Myocyte (in vitro differentiated cells): ENCODE data around the gene SNX10. TPM values are rescaled to one million over a fixed set of nuclear protein-coding genes. Genes with fewer than 3 reads are reported as not detected.

ENCODE experiments used
- DNase-seq: peaks from one replicate; pipeline ENCODE4 v3.0.0-alpha.2; 2012; ENCODE audit warnings: low read depth
- total RNA-seq: library from RNA; depleted of rRNA; stranded (reverse); fragments of >200 nt; gene quantifications from 2 replicates; pipeline ENCODE4 v1.2.3, GENCODE V29; 2014

SNX10 gene
- total RNA-seq, 1 donor from 2014 or later = not detected

DNA sequence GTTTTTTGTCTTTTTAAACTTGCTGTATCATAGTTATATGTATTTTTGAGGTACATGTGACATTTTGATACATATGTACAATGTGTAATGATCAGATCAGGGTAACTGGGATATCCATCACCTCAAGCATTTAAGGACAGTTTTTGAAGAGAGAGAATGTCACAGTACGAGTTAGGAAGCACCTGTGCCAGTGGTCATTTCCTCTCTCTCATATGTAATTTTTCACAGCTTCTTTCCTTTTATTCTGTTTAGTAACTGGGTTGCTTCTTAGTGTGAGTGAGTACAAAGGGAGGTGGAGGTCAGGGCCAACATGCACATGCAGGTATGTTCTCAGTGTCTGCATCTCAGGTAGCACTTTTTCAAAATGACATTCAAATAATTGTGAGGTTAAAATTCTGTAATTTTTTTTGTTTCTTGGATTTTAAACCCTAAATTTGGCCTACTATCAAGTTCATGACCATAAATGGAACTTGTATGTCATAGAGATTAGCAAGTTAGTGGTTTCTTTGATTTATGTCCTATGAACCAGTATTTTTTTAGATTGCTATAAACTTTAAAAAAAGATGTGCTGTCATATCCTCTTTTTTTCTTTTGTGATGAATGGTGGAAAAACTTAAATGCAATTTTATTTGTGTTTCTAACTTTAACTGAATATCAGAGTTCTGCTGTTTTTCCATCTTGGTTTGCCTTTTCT is 42.7 kb downstream of the SNX10 start:
- DNase-seq = no peak

DNA sequence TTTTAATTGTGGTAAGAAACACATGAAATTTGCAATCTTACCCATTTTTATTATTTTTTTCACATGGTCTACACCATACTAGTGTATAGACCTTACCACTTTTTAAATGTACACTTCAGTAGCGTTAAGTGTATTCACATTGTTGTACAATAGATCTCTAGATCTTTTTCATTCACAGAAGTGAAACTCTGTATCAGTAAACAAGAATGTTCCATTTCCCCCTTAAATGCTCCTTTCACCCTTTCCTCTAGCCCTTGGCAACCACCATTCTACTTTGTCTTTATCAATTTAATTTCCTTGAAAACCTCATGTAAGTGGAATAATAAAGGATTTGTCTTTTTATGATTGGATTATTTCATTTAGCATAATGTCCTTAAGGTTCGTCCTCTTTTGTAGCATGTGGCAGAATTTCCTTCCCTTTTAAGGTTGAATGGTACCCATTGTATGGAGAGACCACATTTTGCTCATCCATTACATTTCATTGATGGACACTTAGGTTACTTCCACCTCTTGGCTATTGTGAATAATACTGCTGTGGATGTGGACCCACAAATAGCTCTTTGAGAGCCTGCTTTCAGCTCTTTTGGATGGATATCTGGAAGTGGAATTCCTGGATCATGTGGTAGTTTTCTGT is 45.7 kb downstream of the SNX10 start:
- no peak for DNase-seq

DNA sequence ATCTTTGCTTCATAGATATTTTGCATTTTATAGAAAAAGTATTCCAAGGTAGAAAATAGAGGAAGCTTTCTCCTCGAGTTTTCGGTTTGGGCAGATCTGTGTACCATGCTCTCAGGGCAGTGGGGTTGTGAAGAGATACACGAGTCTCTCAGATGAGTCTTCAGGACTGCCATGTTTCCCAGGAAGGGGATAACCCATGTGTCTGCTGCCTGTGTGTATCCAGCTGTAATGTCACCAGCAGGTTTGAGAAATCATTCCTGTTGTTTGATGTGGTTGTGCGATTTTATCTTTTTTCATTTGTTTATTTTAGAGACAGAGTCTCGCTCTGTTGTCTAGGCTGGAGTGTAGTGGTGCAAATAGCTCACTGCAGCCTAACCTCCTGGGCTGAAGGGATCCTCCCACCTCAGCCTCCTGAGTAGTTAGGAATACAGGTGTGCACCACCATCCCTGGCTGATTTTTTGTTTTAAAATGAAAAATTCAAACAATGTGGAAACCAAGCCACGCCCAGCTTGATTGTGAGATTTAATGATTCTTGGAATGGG is 48.9 kb downstream of the SNX10 start:
- DNase-seq = no peak

DNA sequence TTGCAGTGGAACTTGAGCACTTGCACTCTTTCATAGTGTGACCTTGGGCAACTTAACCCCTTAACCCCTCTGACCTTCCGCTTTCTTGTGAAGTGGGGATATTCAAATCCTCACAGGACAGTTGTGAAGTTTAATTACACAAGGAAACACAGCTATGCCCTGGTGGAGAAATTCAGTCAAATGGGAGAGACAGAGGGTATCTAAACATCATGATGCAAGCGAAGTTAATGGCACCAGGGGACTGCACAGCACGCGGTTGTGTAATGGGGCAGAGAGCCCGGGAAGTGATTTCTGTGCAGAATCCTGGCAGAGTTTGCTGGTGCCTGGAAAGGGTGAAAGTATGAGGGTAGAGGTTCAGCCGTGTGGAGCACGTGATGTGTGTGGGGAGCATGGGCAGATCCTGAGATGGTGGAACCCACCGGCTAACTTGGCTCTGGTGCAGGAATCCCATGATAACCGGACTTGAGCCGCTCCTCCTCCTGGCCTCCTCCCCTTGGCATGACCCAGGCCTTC is 51.7 kb downstream of the SNX10 start:
- DNase-seq = no peak

DNA sequence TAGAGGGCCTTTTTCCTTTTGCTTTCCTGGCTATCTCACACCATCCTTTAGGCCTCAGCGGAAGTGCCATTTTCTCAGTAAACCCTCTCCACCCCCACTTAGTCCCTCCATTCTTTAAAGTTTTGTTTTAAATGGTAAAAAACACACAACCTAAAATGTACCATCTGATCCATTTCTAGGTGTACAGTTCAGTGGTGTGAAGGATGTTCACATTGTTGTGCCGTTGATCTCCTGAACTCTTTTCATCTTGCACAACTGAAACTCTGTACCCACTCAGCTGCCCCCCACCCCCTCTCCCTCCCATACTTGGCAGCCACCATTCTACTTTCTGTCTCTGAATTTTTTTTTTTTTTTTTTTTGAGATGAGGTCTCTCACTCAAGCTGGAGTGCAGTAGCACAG is 52.2 kb downstream of the SNX10 start:
- DNase-seq = no peak

DNA sequence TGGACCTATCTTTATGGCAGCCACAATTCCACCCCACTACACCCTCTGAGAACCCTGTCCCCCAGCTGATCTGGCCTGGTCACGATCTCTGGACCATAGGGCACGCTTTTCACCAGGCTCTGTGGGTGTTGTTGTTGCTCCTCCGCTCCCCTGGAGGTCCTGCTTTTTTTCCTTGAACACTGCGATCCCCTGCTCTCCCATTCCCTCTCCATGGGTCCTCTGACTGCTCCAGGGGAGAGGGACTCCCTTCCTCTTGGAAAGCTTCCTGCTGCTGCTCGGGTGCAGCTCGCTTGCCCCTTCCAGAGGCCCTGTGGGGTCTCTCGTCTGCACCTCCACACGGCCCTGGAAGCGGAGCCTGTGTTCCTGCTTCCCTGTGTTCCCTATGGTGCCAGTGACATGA is 53.5 kb downstream of the SNX10 start:
- DNase-seq = no peak

DNA sequence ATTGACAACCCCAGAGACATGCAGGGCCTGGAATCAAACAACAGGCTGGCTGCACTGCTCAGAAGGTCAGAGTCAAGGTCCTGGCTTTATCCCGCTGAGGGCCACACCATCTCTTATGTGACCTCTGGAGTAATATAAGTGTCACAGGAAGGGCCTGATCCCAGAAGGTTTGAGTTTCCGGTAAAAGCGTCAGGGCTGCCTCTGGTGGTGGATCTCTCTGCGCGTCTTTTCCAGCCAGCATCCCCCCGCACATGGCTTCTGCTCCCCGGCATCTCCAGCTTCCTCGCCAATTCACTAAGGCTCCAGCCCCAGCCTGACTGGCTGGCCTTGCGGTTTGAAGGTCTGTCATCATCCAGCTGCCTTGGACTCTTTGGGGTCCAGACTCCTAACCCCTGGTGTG is 54.2 kb downstream of the SNX10 start:
- no peak for DNase-seq

DNA sequence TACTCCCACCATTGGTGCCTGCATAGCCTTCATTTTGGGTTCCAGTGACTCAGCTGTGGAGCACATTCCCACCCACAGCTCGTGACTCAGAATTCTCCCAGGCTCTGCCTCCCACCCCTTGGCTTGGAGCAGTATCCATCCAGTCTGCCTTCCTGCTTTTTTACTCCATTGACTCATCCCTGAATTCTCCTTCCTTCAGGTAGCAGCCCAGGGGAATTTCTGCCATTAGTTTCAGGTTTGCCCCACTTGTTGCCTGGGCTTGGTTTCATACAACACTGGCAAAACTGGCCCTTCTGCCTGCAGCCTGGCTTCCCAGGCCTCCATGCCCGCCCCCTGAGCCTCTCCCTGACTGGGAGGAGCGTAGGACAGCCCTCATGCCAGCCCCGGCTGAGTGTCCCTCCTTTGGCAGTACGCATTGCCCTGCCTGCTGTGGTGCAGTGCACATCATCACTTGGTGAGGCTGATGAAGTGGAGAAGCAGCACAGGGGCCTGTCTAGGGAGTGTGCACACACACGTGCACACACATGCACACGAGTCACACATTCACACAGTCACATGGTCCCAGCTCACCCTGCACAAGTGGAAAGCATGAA is 55.0 kb downstream of the SNX10 start:
- DNase-seq = no peak

DNA sequence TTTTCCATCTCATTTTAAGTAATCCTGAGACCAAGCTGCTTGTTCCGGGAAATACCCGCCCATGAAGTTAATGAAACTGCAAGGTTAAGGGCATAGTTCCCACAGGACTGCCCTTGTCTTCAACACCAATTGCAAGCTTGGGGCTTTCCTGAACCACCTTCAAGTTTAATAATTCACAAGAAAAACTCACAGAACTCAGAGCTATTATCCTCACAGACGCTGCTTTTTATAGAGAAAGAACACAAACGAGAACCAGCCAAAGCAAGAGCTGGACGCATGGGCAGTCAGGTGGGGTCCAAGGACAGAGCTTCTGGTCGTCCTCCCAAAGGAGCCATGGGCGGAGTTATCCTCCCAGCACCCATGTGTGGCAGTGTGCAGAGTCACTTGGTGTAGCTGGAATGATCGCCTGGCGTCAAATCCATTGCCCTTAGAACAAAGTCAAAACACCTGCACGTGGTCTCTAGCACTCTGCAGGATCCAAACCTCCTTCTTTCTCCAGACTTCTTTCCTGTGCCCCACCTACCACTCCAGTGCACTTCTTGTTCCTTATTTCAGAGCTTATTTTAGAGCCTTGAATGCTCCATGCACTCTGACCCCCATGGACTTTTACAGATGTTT is 56.7 kb downstream of the SNX10 start:
- no peak for DNase-seq

DNA sequence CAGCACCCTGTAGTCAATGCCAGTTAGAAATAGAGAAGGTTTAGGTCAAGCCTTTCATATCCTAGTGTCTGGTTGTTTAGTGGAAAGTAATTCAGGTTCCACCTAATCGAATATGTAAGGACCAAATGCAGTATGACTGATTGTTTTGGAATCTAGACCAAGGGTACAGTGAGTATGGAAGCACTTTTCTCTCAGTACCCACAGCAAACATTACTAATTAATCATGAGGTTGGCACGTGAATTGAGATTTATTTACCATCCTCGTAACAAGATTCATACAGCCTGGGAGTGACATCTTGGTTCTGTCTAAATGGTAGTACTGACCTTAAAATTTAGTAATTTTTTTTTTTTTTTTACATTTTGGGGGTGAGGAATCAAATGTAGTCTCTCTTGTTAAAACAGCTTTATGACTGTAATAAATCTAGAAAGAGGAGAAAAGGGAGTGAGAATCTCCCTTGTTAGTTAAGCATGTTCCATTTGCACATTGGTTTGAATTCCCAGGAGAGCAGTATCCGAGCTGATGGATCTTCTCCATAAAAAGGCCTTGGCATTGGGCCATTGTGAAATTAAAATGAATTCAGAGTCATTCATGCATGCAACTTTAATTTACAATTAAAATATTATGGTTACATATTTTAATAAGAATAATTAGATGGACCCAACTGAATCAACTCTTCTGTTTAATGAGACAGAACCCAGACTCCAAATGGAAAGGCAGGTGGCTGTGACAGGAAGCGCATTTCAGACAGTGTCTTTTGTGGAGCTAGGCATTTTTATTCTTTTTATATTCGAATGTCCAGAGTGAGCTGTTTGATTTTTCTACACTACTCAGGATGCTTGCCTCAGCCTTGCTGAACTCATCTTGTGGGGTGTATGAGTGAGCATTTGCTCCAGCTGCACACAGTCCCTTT is 57.6 kb downstream of the SNX10 start:
- DNase-seq = no peak

DNA sequence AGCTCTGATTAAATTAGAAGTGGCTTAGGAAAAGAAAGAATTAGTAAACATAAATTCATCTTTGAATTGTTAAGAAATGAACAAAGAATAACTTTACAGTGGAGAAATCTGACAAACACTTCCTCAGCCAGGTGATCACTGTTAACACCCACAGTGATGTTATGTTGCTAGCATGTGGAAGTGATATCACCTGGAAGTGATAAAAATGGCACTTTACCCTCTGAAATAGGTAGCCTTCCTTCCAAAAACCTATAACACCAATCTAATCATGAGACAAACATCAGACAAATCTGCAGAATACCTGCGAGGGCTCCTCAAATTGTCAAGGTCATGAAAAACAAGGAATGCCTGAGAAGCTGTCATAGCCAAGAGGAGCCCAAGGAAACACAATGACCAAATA is 59.5 kb downstream of the SNX10 start:
- no peak for DNase-seq

DNA sequence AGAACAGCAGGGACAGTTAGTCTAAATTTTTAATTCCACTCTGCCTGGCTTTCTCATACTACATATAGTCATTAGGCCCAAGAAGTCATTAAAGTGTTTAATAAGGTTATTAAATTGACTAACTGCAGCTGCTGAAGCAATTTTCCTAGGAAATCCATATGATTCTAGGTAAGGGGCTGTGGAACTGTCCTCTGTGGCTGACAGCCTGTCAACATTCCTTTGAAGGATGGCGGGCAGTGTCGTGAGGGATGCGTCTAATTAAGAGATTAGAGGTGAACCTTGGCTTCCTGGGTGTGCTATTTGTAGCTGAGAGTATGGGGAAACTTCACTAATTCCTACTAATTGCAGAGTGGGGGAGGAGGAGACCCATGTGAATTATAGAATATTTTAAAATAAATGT is 64.6 kb downstream of the SNX10 start:
- DNase-seq = no peak

DNA sequence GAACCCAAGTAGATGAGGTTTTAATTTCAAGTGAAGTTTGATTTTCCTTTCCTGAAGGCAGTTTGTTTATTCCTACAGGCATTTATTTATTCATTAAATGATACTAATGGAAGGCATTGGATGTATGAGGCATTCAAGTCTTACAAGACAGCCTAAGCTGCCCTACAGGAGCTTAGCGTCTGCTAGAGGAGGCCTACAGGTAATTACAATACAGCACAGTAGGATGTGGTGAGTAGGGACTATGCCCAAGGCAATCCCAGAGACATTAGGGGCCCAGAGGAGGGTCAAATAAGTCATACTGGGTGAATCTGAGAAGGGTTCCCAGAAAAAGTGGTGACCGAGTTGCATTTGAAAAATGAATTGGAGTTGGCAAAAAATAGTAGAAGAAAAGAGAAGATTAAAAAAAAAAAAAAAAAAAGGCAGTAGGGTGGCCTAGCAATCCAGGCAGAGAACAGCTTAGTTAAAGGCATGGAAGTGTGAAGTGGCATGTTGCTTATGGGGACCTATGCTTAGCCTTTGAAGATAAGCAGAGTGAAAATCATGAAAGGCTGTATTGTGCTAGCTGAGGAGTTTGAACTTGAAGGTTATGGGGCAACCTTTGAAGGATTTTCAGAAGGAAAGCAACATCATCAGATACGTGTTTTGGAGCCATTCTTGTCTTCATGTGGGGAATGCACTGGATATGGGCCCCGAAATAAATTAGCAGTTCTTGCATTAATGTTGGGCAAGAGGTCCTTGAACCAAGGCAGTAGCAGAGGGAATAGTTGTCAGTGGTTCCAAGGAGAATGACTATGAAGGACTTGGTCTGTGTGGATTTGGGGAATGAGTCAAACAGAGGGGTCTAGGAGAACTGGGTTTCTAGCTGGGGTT is 65.5 kb downstream of the SNX10 start:
- no peak for DNase-seq

DNA sequence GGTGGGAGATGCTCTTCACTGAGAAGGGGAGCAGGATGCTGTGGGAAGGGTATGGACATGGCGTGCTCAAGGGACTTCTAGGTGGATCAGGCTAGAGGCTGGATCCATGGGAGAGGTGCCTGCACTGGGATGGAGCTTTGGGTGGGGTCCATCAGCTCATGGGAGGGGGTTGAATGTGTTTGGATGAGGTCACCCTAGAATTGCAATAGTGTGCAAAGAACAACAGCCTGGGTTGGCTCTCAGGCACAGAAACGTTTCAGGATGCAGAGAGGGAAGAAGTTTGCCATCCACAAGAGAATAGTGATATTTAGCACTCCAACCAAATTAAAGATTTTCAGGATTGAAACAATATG is 66.1 kb downstream of the SNX10 start:
- no peak for DNase-seq

DNA sequence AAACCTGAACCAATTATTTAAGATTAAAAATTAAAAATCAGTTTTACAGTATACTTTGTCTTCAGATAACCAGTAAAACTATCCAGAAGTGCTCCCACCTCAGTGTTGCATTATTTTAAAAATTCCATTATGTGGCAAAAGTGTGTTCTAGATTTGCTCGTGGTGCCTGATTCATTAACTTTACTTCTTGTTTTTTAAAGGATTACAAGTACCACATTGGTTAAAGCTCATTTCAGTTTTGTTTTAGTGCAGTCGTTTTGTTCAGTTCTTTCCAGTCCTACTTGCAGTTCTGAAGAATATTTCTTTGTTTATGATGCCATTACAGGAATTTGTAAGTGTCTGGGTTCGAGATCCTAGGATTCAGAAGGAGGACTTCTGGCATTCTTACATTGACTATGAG is 69.0 kb downstream of the SNX10 start:
- no peak for DNase-seq

DNA sequence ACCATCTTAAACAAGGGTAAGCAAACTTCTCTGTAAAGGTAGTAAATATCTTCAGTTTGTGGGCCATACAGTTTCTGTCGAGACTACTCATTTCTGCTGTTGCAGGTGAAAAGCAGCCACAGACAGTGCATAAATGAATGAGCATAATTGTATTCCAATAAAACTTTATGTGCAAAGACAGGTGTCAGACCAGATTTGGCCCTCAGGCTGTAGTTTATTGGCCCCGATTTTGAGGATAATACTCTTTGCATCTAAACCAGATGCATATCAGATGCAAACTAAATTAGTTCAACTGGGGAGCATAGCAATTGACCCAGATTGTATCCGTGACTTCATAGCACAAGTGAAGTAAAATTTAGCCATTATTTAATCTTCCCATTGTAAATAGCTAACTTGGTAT is 70.0 kb downstream of the SNX10 start:
- no peak for DNase-seq

DNA sequence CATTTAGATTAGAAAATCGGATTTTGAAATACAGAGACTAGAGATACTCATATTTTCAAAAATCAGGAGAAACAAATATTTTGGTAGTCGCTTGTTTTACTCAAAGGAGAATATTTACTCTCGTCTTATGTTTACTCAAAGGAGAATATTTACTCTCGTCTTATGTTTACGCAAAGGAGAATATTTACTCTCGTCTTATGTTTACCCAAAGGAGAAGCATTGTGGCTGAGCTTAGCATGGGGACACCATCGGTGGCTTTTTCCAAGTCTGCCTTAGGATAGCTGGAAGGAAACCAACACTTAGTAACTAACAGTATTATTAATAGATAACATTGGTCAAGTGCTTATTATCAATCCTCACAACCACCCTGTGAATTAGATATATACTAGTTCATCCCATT is 71.8 kb downstream of the SNX10 start:
- DNase-seq = no peak

DNA sequence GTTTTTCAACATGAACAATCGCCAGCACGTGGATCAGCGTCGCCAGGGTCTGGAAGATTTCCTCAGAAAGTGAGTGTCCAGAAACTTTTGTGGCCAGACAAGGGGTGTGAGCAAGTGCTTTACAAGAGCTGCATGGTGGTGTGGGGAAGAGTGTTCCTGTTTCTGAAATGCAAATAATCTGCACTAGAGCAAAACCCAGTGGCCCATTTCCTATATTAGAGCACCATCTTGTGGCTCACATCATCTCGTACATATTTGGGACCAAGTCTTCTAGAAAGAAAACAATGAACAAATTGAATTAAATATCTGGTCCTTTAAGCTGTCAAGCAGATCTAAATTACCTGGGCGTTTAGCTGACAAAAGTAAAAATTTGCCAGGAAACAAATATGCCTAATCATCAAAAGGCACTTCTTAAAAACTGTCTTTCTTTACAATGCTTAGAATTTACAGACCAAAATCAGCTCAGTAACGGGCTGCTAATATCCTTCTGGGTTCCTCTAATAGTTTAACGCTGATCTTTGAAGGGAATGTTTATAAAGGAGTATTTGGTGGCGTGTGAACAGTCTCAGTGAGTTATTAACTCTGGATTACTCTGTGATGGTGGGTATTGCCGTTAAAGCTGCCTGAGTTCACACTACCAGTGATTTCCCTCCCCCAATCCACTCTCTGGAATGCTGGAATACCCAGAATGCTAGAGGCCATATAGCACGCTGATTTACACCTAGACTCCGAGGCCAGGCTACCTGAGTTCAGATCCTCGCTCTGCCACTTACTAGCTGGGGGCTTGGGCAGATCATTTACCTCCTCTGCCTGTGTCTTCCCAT is 73.6 kb downstream of the SNX10 start:
- peak; percentile 82 for DNase-seq

DNA sequence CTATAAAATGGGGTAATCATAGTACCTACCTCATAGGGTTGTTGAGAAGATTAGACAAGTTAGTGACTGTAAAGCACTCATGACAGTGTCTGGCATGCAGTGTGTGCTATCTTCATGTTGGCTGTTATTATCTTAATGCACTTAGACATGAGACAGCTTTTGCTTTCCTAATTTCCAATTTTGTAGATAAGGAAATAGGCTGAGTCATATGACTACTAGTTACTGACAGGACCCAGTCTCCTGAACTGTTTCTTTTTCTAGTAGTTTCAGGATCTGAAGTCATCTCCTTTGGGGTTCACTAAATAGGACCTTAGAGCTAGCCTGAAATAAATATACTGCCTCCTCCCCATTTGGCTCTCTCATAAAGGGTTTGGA is 74.2 kb downstream of the SNX10 start:
- DNase-seq = no peak
